H1 (cell line): ENCODE data around the gene MPHOSPH8. TPM values are rescaled to one million over a fixed set of nuclear protein-coding genes. Genes with fewer than 3 reads are reported as not detected.

Experiments
- CBX8 ChIP-seq: fragments of 300-800, 300-1000 bp; sonication (generic); IDR thresholded peaks from 2 replicates; pipeline ENCODE4 v1.7.1; 2016; ENCODE audit warnings: low read depth, low read length, borderline replicate concordance
- MAFK ChIP-seq: IDR thresholded peaks from 2 replicates; pipeline ENCODE4 v1.6.1; 2012; ENCODE audit warnings: low read depth, mild to moderate bottlenecking, improper control_type of control experiment, low read length
- MAX ChIP-seq: IDR thresholded peaks from 2 replicates; pipeline ENCODE4 v1.6.1; 2012; ENCODE audit warnings: inconsistent platforms
- RAD21 ChIP-seq, 2 experiments: IDR thresholded peaks in 1 of 2; conservative IDR thresholded peaks in 1 of 2; 2 replicates each; pipeline ENCODE4 v1.6.1; 2011; ENCODE audit warnings: low read depth in 2 of 2, low read length in 2 of 2, improper control_type of control experiment in 1 of 2, inconsistent platforms in 1 of 2, mild to moderate bottlenecking in 1 of 2, moderate library complexity in 1 of 2
- RBBP5 ChIP-seq: IDR thresholded peaks from 2 replicates; pipeline ENCODE4 v1.7.1; 2012; ENCODE audit warnings: low read depth, mild to moderate bottlenecking, inconsistent platforms, low read length, moderate library complexity, borderline replicate concordance
- polyA plus RNA-seq, 7 experiments: library from polyadenylated mRNA; depleted of rRNA in 3 of 7; stranded (reverse) in 5 of 7; unstranded in 2 of 7; fragments of >200 nt in 5 of 7; fragments of 200-250 nt in 2 of 7; gene quantifications; 1 replicate in 5 of 7; 2 replicates in 1 of 7; 4 replicates in 1 of 7; pipeline versions ENCODE4 v1.2.1 to v1.2.3, GENCODE V29; 2011 to 2013; ENCODE audit warnings: missing spikeins in 2 of 7, mixed read lengths in 2 of 7
- total RNA-seq: library from RNA; stranded (reverse); fragmentation: NEBNext Ultra II Directional; extraction: Animal tissue kit (Norgen Biotek cat#: 25700); gene quantifications from 2 replicates; pipeline ENCODE4 v1.2.1, GENCODE V29; 2021

The MPHOSPH8 gene
- total and polyA plus RNA-seq, 2 of the 8 experiments (the other 6 are each of a cell fraction or from before 2014, with no cell fraction given): 8.3 to 20.5 TPM

DNA sequence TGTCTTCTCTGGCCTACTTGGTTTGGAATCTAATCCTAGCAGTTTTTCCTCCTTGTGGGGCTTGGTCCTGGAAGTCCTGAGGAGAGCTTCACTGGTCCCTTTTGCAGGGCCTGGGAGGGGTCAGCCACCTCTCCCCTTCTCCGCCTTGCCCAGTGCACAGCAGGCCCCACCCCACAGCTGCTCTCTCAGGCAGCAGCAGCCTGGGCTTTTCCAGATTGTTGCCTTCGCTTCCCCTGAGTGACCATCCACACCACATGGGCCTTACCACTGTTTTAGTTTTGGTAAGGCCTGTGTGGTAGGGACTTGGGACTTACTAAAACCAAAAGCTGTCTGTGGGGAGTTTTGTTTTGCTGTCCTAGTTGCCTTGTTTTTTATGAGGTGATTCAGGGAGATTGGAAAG lies 11.5 kb downstream of the MPHOSPH8 start (continued):
- no peak for TF ChIP-seq MAX
- no peak for TF ChIP-seq MAFK
- TF ChIP-seq RBBP5: no peak
- TF ChIP-seq RAD21 (IDR thresholded peaks at IDR 0.05 in 1 of 2, conservative IDR thresholded peaks at IDR 0.05 in 1 of 2; ENCODE audit: low read depth in 2 of 2, low read length in 2 of 2): no peak
- TF ChIP-seq CBX8: no peak
